GM18511 (cell line): ENCODE data around the gene DTHD1.

Source experiments
- ATAC-seq: cut with Tn5 transposase; IDR thresholded peaks from one replicate; pipeline ENCODE4 v1.9.1; 2021; ENCODE audit warnings: mild to moderate bottlenecking, moderate library complexity; ENCODE audit not compliant: unreplicated experiment

Gene DTHD1

GRCh38 chr4:36312511-36312910 lies 31.1 kb downstream of the DTHD1 start:
- no peak for ATAC-seq

DNA sequence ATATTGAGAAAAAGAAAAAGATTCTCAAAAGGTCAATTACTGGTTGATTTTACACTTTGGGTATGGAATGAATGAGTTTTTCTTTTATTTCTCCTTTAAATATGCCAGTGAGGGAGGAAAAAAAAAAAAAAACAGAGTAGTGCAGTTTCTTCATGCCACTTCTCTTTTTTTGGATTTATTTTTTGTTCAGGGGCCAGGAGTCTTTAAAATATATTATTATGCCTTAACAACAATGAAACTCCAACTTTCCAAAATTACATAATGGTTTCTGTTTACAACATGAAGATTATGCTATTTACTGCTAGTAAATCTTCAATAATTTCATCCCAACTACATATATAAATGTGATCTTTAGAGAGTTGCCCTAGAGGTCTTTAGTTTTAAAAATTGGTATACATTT lies 31.9 kb downstream of the DTHD1 start:
- ATAC-seq = no peak

DNA sequence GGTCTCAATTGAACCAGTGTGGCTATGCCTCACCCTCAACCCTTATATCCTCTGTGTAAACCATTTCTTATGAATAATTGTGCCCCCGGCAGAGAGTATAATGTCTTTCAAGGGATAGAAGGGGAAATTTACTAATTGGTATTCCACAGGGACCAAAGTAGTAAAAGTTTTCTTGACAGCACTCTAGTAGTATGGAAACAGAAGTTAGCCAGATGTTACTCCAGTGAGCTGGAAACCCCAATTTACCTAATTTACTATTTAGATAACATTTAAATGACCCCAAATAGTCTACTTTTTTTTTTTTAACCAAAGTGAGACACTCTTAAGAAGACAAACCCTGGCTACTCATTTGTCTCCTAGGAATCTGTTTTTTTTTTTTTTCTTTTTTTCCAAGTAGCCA lies 32.3 kb downstream of the DTHD1 start:
- no peak for ATAC-seq

DNA sequence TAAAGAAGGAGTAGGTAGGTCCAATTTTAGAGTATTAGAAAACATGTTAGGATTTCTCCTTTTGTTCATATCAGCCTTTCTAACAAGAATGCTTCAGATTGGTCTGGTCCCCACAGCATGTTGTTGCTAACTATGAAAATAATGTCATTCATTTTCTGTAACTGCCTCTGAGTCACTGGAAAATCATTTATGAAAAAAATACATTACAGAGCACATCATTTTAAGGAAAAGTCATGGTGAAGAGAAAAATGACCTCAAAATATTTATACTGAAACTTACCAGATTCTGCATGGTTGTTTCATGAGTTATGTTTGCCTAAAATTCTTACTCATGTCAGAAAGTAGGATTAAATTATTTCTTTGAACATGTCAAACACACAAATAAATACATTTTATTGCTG lies 35.2 kb downstream of the DTHD1 start:
- ATAC-seq = no peak

DNA sequence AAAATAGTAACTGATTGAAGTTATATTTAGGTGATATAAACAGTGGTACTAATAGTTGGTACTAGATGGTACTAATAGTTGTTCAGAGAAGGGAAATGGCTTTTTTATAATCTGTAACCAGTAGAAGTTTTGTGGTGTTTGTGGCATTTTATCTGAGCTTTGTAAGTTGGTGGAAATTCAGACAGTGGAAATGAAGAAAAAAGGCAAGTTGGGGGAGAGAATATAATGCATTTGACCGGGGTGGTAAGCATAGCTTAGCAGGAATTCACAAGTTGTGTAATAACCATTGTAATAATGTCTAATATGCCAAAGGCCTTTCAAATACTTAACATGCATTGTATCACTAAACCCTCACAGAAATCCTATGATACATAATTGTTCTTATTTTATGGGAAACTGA lies 36.3 kb downstream of the DTHD1 start:
- ATAC-seq = no peak

DNA sequence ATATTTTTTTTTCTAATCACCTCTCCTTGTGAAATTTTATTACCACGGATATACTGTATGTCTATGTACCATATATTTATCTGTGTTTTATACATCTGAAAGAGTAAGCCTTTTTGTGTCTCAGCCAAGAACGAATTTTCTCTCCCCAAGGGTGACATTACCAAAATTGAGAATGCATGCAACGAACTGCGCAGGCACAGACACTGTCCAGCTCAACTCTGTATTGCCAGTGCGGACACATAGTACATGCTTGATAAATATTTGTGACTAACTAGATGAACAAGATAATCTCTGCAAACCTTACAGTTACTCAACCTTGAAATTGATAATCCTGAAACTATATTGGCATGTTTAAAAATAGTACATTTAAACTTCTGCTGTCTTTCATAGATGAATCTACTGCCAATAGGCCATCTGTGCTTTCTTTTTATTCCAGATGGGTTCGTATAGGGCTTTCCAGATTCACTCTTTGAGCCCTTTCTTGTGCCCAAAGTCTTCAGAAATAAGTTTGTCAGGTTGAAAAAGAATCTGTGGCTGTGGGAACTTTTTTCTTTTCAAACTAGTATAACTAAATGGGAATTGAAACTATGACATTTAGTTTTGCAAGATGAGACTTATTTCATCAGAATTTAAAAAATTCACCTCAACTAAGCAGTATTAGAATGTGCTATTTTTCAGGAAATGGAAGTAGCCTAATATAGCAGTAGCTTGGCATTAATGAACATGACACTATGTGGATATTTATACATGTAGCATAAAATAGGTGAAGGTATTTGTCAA lies 38.9 kb downstream of the DTHD1 start:
- peak; percentile 58 for ATAC-seq

GRCh38 chr4:36321176-36321575 lies 39.8 kb downstream of the DTHD1 start:
- no peak for ATAC-seq

- ATAC-seq = no peak
Measured at GRCh38 chr4:36322921-36323354, 41.5 kb downstream of the DTHD1 start.

DNA sequence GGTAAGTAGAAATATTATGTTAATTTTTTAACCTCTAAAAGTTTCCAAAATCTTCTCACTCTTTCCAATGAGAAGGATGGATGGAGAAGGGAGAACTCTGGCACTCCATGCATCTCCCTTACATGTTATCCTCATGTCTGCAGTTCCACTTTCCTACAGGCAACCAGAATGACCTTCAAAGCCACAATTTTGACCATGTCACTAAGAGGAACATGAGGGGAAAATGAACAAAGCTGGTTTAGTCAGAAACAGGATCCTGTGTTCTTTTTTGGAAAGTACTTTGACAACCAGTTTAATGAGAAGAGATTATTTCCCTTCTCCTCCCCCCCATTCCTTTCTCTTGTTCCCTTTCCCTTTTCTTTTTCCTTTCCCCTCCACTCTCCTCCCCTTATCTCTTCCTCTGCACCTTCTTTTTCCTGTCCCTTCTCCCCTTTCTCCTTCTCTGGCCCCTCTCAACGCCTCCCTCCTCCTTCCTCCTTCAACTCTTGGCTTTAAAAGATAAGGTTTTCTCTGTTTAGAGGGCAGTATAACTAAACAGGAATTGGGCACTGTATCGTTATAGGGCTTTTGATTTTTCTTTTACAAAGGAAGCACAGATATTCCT lies 42.5 kb downstream of the DTHD1 start:
- ATAC-seq = no peak

- no peak for ATAC-seq
Measured at GRCh38 chr4:36324808-36325207, 43.4 kb downstream of the DTHD1 start.

DNA sequence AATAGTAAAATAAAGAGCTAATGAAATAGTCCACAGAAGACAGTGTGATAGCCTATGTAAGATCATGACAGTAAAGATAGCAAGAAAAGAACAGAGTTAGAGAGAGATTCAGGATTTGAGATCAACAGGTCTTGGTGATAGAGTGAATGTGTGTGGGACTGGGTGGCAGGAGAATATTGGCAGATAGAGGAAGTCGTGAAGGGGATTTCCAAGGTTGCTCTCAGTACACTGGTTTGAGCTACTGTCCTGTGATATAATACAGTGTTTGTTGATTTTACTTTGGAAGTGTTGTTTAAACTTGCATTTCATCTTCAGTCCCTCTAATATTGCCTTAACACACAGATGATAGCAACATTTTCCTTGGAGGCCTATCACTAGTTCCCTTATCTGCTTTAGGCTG lies 44.1 kb downstream of the DTHD1 start:
- ATAC-seq = peak; percentile 87

GRCh38 chr4:36325926-36326325 lies 44.5 kb downstream of the DTHD1 start:
- ATAC-seq = peak; percentile 42

DNA sequence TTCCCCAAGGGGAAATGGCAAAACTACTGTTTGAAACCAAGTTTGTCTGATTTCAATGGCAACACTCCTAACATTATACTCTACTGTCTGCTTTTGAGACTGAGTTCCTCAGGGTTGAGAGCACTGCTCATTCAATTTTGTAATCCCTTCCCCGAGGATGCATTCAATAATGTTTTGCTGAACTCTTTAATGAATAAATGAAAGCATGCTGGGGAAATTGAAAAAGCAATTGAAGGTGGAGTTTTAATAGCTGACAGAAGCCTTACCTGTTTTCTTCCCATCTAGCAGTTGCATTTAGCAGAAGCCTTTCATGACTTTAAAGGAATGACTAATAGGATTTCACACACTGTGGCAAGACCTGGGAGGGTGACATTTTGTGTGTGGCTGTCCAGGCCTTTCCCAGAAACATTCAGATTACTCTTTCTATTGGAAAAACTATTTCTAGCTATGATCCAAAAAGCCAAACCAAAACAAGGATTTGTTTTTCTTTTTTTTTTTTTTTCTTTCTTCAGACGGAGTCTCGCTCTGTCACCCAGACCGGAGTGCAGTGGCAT lies 45.1 kb downstream of the DTHD1 start:
- no peak for ATAC-seq

DNA sequence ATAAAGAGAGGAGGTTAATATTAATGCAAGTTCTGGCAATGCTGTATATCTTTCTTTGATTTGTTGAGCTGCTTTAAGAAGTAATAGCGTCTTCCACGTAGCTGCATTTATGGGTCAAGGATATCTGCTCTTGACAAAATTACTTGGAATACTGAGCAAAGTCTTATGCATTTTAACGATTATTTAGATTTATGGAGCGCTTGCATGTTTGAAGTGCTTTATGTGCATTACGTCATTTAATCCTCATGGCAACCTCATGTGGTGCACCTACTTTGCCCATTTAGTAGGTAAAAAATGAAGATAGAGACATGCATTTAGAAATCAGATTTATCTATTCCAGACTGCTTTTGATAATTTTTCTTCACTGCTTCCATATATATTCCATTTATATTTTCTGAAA lies 46.0 kb downstream of the DTHD1 start:
- no peak for ATAC-seq

GRCh38 chr4:36328130-36328529 lies 46.7 kb downstream of the DTHD1 start:
- ATAC-seq = no peak

DNA sequence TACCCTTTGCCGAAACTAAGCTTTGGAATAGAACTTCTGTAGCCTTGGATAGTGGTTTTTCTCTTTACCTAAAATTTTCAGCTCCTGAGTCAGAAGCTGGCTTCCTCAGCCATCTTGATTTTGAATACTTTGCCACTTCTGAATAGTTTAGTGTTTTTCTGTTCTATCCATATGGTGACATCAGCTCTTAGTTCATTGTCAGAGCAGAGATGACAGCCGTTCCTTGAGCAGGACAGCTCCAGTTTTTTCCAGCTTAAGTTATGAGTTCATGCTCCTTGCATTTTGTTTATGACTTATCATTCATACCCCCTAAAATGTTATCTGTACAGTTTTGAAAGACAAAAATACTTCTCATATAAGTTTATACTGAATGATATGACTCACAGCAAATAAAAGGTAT lies 47.8 kb downstream of the DTHD1 start:
- ATAC-seq = no peak

GRCh38 chr4:36330796-36331195 lies 49.4 kb downstream of the DTHD1 start:
- ATAC-seq = no peak

- ATAC-seq = peak; percentile 91
Measured at GRCh38 chr4:36332023-36332781, 50.8 kb downstream of the DTHD1 start.

- ATAC-seq = peak; percentile 98
Measured at GRCh38 chr4:36332782-36333131, 51.3 kb downstream of the DTHD1 start.

DNA sequence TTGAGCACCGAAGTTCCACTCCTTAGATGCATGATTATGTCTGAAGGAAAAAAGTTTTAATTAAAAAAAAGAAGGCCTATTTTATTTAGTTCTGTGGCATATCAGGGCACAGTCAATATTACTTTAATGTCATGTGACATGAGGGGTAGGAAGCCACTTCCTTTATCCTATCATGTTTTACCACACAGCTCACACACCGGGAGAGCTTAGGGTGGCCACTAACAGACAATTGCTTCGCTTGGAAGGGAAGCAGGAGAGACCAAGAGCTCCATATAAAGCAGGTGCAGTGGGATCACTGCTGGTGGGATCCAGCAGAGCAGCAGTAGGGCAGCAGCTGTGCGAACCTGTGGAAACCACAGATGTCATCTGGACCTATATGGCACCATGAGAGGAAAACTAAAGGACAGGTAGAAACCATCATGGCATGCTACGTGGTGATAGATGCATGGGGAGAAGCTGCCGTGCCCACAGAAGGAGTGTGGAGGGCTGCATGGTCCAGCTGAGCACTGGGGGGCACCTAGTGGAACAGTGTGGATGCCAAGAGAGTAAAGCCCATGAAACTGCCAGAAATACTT lies 52.0 kb downstream of the DTHD1 start:
- no peak for ATAC-seq

GRCh38 chr4:36337665-36338185 lies 56.3 kb downstream of the DTHD1 start:
- no peak for ATAC-seq
